ENCODE measurements around the gene TM9SF3.

The TM9SF3 gene

GRCh38 chr10:96509017-96509641, 77.7 kb downstream of the TM9SF3 start:
- DNase-seq (ENCODE audit: low read depth): no peak

- no peak for DNase-seq (ENCODE audit: low read depth)
Observed at GRCh38 chr10:96507044-96507443, 79.8 kb downstream of the TM9SF3 start.

- DNase-seq (ENCODE audit: low read depth): no peak
Observed at GRCh38 chr10:96505150-96506136, 81.4 kb downstream of the TM9SF3 start.

- DNase-seq (ENCODE audit: low read depth): no peak
Observed at GRCh38 chr10:96502561-96503282, 84.1 kb downstream of the TM9SF3 start.

GRCh38 chr10:96501985-96502384, 84.8 kb downstream of the TM9SF3 start:
- no peak for DNase-seq (ENCODE audit: low read depth)

- DNase-seq (ENCODE audit: low read depth): no peak
Observed at GRCh38 chr10:96500519-96500918, 86.3 kb downstream of the TM9SF3 start.

GRCh38 chr10:96500050-96500449, 86.8 kb downstream of the TM9SF3 start:
- DNase-seq (ENCODE audit: low read depth): no peak

- DNase-seq (ENCODE audit: low read depth): no peak
Observed at GRCh38 chr10:96497391-96497790, 89.4 kb downstream of the TM9SF3 start.

GRCh38 chr10:96496281-96496925, 90.4 kb downstream of the TM9SF3 start:
- DNase-seq (ENCODE audit: low read depth): no peak

GRCh38 chr10:96495544-96495943, 91.3 kb downstream of the TM9SF3 start:
- no peak for DNase-seq (ENCODE audit: low read depth)

- no peak for DNase-seq (ENCODE audit: low read depth)
Observed at GRCh38 chr10:96494694-96495093, 92.1 kb downstream of the TM9SF3 start.

GRCh38 chr10:96493871-96494525, 92.8 kb downstream of the TM9SF3 start:
- DNase-seq (ENCODE audit: low read depth): no peak

- no peak for DNase-seq (ENCODE audit: low read depth)
Observed at GRCh38 chr10:96493254-96493653, 93.6 kb downstream of the TM9SF3 start.

GRCh38 chr10:96491303-96491702, 95.5 kb downstream of the TM9SF3 start:
- no peak for DNase-seq (ENCODE audit: low read depth)

- DNase-seq (ENCODE audit: low read depth): no peak
Observed at GRCh38 chr10:96488161-96488935, 98.5 kb downstream of the TM9SF3 start.

GRCh38 chr10:96482815-96483588, 103.8 kb downstream of the TM9SF3 start:
- no peak for DNase-seq (ENCODE audit: low read depth)

GRCh38 chr10:96478355-96478754, 108.5 kb downstream of the TM9SF3 start:
- no peak for DNase-seq (ENCODE audit: low read depth)

- no peak for DNase-seq (ENCODE audit: low read depth)
Observed at GRCh38 chr10:96473866-96474265, 112.9 kb downstream of the TM9SF3 start.

- no peak for DNase-seq (ENCODE audit: low read depth)
Observed at GRCh38 chr10:96470116-96470743, 116.6 kb downstream of the TM9SF3 start.

- DNase-seq (ENCODE audit: low read depth): no peak
Observed at GRCh38 chr10:96468845-96469244, 118.0 kb downstream of the TM9SF3 start.

All from T-helper 22 cell (primary cell).